Testis (tissue), 2 donors: Measurements from ENCODE around the gene ZNF516.

Source experiments
- POLR2A ChIP-seq: fragments of 450-650 bp; IDR thresholded peaks from one replicate; pipeline ENCODE4 v1.6.1; 2017; ENCODE audit warnings: antibody characterized with exemption, mild to moderate bottlenecking, moderate library complexity
- TF ChIP-seq, protein P1 (sequence below), 3 experiments: fragments of 450-650 bp in 2 of 3; fragments of 200-600 bp in 1 of 3; sonication (generic) in 1 of 3; IDR thresholded peaks; one replicate each; pipeline ENCODE4 v1.5.1; 2016 to 2019; ENCODE audit warnings: antibody characterized with exemption in 3 of 3, mild to moderate bottlenecking in 2 of 3, moderate library complexity in 1 of 3

GRCh38 chr18:76354348-76354747, 140.7 kb downstream of the ZNF516 start:
- TF ChIP-seq, protein P1, sequence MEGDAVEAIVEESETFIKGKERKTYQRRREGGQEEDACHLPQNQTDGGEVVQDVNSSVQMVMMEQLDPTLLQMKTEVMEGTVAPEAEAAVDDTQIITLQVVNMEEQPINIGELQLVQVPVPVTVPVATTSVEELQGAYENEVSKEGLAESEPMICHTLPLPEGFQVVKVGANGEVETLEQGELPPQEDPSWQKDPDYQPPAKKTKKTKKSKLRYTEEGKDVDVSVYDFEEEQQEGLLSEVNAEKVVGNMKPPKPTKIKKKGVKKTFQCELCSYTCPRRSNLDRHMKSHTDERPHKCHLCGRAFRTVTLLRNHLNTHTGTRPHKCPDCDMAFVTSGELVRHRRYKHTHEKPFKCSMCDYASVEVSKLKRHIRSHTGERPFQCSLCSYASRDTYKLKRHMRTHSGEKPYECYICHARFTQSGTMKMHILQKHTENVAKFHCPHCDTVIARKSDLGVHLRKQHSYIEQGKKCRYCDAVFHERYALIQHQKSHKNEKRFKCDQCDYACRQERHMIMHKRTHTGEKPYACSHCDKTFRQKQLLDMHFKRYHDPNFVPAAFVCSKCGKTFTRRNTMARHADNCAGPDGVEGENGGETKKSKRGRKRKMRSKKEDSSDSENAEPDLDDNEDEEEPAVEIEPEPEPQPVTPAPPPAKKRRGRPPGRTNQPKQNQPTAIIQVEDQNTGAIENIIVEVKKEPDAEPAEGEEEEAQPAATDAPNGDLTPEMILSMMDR (IDR thresholded peaks at IDR 0.05): no peak
- TF ChIP-seq POLR2A: no peak
